ENCODE data around the gene CENPW. TPM values are rescaled to one million over a fixed set of nuclear protein-coding genes. Genes with fewer than 3 reads are reported as not detected.

Gene CENPW
- total and polyA plus RNA-seq, 9 of the 15 experiments (the other 6 are each of a cell fraction or from before 2014, with no cell fraction given): 48.7 to 285 (median 82.8) TPM

GRCh38 chr6:126302191-126302590, 37.7 kb upstream of the CENPW start (continued):
- TF ChIP-seq REST (IDR thresholded peaks at IDR 0.05; ENCODE audit: borderline replicate concordance) (no peak), REST (CRISPR knock-in tag; IDR thresholded peaks at IDR 0.05; ENCODE audit: low read depth) (no peak), SAFB (IDR thresholded peaks at IDR 0.05; ENCODE audit: borderline replicate concordance, low read depth, low read length) (no peak), ZNF165 (CRISPR knock-in tag; IDR thresholded peaks at IDR 0.05; ENCODE audit: borderline replicate concordance) (no peak), FOS (IDR thresholded peaks at IDR 0.05; ENCODE audit: extremely low read depth, insufficient read length) (no peak)

Measured in K562 (cell line).